GM12874 (cell line): ENCODE measurements around the gene GLI1.
A peak's percentile ranks its signal among the peaks of the same experiment; 100 is the strongest.

Experiments used
- TF ChIP-seq, protein P1 (sequence below): IDR thresholded peaks from 2 replicates; pipeline ENCODE4 v1.5.1; 2011; ENCODE audit warnings: low read depth, mild to moderate bottlenecking, control low read depth, low read length, moderate library complexity; ENCODE audit not compliant: insufficient read depth

GLI1 gene

DNA sequence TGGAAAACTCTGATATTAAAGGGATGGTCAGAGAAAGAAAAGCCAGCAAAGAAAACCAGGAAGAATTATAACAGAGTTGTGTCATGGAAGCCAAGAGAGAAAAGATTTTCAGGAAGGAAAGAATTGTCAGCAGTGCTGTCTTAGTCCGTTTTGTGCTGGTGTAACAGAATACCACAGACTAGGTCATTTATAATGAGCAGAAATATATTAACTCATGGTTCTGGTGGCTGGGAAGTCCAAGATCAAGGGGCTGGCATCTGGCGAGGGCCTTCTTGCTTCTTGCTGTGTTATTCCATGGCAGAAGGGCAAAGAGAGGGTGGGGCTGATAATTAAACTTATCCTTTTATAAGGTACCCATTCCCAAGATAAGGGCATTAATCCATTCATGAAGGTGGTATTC, 10.9 kb upstream of the GLI1 start:
- TF ChIP-seq, protein P1, sequence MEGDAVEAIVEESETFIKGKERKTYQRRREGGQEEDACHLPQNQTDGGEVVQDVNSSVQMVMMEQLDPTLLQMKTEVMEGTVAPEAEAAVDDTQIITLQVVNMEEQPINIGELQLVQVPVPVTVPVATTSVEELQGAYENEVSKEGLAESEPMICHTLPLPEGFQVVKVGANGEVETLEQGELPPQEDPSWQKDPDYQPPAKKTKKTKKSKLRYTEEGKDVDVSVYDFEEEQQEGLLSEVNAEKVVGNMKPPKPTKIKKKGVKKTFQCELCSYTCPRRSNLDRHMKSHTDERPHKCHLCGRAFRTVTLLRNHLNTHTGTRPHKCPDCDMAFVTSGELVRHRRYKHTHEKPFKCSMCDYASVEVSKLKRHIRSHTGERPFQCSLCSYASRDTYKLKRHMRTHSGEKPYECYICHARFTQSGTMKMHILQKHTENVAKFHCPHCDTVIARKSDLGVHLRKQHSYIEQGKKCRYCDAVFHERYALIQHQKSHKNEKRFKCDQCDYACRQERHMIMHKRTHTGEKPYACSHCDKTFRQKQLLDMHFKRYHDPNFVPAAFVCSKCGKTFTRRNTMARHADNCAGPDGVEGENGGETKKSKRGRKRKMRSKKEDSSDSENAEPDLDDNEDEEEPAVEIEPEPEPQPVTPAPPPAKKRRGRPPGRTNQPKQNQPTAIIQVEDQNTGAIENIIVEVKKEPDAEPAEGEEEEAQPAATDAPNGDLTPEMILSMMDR = no peak

DNA sequence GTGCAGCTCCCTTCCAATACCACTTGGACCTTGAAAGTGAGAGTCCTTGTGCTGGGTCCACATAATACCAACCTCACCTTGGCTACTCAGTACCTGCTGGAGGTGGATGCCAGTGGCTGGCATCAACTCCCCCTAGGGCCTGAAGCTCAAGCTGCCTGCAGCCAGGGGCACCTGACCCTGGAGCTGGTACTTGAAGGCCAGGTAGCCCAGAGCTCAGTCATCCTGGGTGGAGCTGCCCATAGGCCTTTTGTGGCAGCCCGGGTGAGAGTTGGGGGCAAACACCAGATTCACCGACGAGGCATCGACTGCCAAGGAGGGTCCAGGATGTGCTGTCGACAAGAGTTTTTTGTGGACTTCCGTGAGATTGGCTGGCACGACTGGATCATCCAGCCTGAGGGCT, 10.2 kb upstream of the GLI1 start:
- TF ChIP-seq, protein P1 = no peak

DNA sequence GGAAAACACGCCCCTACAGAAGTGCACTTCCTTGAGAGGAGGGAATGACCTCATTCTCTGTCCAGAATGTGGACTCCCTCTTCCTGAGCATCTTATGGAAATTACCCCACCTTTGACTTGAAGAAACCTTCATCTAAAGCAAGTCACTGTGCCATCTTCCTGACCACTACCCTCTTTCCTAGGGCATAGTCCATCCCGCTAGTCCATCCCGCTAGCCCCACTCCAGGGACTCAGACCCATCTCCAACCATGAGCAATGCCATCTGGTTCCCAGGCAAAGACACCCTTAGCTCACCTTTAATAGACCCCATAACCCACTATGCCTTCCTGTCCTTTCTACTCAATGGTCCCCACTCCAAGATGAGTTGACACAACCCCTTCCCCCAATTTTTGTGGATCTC, 9.5 kb upstream of the GLI1 start:
- TF ChIP-seq, protein P1 = no peak

DNA sequence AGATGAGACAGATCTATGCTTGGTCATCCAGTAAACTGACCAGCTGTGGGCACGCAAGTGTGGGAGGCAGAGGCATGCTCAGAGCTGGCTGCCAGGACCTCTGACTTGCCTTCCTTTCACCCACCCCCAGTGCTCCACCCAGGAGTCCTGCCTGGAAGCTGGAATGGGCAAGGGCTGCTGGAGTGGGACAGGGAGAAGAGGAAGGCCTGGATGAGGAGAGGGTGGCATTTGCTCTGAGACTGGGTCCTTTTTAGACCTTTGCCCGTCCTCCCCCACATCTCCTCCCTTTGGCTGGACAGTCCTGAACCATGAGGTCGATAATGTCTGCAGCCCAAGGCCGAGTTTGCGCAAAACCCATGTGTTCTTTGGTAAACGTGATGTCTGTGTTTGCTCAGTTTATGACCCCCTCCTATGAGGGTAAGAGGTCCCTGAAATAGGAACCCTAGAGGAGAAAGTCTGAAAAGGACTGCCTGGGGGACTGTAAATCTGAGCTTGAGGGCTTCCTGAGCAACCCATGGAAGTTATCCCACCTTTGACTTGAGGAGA, 8.3 kb upstream of the GLI1 start:
- TF ChIP-seq, protein P1 = no peak

DNA sequence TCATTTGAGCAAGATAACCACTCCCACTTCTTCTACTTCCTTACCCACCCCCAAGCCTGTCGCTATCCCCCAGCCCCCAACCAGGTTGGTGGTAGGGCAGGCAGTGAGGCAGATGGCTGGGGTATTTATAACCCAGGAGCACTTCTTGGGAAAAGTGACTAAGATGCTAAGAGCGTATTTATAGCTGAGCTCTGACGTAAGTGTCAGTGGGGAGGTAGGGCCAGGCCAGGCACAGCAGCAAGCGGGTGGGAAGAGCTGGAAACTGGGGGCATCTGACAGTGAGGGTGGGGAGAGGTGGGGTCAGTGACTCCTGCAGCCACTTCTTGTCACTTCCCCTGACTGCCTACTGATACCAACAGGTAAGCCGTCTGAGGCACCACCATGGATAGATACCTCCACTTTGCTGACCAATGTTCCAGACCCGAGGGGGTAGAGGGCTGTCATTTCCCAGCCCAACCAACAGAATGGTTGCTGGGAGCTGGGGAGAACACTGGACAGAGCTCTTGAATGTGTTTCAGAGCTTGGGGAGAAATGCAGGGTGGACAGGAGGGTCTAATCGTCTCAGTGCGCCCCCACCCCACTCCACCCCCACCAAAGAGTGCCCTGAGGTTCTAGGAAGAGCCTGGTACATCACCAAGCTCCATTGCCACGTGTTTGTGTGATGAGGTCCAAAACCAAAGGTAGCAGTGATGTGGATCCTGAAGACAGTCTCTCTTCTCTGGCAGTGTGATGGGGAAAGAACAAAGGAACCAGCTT, 7.2 kb upstream of the GLI1 start:
- TF ChIP-seq, protein P1 = no peak

DNA sequence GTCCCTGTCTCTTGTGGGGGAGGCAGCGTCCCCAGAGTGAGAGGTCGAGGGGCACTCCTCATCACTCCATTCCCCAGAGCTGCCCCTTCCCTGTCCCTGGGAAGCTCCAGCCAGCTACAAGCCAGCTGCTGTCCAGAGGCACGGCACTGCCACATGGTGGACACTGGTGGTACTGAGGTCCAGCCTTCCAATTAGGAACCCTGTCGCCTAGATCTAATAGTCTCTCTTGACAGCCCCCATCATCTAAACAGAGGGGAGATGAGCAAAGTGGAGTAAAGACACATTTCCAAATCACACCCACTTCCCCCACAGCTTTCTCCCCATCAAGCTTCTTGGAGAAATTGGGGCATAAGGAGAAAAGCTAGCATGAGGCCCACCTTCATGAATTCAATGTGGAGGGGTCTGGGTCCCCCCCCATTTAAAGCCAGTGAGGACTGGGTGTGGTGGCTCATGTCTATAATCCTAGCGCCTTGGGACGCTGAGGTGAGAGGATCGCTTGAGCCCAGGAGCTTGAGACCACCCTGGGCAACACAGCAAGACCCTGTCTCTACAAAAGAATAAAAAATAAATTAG, 6.6 kb upstream of the GLI1 start:
- TF ChIP-seq, protein P1 = peak; percentile 91

DNA sequence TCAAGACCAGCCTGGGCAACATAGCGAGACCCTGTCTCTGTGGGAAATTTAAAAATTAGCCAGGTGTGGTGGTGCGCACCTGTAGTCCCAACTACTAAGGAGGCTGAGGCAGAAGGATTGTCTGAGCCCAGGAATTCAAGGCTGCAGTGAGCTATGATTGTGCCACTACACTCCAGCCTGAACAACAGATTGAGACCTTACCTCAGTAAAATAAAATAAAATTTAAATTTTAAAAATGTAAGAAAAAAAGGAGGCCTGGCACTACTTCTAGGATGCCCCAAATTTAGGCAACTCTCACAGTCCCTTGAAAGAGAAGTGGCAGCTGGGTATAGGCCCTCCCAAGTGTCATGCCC, 5.4 kb upstream of the GLI1 start:
- TF ChIP-seq, protein P1 = no peak
